GM19467 (cell line): ENCODE data around the gene TCEANC2.
"Not testable (repeated sequence)": the region's sequence is repeated elsewhere in the genome, so short reads cannot be mapped to it uniquely, and the experiment has no call there.

Experiments used
- ATAC-seq: cut with Tn5 transposase; IDR thresholded peaks from one replicate; pipeline ENCODE4 v1.9.1; 2021; ENCODE audit warnings: mild to moderate bottlenecking, moderate library complexity; ENCODE audit not compliant: unreplicated experiment

Gene TCEANC2

DNA sequence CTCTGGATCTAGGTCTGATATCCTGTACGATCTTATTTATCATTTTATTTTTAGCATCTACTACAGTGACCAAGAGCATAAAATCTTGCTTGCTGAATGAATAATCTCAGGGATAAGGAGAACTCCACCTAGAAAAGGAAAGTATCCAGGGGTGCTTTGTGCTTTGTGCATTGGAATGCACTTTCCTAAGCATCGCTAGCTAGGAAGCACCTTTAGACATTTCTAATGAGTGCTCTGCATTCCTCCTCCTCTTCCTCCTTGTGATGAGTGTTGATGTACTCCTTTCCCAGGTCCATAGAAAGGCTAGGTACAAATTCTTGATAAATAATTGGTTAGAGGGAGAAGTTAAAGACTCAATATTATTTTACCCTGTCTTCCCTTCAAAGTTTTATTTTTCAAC lies 31.4 kb downstream of the TCEANC2 start:
- ATAC-seq, result no peak

DNA sequence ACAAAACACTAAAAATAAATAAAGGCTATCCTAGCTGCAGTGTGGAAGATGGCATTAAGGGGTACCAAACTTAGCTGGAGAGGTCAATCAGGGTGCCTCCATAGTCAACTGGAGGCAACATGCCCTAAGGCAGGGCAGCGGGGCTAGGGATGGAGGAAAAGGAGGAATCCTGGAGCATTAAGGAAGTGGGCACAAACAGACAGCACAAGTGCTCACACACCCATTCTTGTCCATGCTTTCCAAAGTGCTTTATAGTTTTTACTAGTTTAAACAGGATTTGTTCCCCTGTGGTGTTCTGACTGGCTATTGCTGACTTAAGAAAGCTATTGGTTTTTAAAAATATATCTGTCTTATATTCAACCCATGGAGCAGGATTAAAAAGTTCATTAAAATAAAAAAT lies 33.3 kb downstream of the TCEANC2 start:
- no peak for ATAC-seq

DNA sequence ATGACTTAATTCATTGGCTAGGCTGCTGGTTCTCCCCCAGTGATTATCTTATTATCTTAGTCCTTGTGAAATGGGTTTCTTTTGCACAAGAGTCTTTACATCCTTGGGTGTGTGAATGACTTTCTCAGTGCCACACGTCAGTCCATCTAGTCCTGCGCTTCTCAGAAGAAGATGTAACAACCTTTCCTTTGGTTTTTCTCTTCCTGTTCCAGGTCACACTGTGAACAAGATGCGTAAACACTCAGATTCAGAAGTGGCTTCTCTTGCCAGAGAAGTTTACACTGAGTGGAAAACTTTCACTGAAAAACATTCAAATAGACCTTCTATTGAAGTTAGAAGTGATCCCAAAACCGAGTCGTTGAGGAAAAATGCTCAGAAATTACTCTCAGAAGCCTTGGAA lies 35.0 kb downstream of the TCEANC2 start:
- no peak for ATAC-seq

DNA sequence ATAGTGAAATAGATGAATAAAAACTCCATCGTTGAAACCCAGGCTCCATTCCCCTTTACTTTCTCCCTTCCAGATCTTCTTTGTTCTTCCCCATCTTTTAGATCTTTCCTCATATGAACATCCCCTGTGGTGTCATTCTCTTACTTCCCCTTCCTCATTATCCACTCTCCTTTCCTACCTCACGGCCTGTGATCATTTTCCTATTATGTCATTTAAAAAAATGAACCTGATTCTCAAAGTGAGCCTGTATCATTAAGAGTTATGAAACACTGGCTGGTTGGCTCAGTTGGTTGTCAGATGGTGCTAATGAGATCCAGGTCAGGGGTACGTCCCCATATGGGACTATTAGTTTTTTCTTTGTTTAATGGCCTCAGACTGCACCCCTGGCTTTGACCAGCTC lies 38.3 kb downstream of the TCEANC2 start:
- no peak for ATAC-seq

DNA sequence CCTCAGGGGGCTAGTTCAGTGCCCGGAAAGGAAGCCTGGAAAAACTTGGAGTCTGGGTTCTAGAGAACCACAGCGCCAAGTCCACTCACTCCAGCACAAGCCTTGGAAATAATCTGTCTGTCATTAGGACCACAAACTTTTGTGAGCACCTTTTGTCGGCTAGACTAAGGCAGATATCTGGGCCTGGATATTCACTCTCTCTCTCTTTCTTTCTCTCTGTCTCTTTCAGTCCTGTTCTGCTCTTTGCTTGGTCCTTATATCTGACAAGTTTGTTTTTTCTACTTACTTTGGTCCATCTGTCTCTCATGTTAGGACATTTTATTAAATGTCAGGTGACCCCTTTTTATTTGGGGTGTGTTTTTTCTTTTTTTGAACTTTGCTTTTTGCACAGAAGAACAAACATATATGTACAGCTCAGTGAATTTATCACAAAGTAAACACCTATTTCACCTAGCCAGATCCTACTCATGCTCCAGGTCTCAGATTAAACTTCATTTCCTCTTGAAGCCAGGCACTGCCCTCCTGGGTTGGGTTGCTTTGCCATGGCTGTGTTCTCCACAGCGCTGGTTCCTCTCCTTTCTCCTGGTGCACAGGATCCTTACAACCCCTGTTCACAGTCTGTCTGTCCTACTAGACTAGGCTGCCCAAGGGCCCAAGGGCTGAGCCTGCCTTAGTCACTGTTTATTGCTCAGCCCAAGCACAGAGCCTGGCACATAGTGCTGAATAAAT lies 40.8 kb downstream of the TCEANC2 start:
- no peak for ATAC-seq

DNA sequence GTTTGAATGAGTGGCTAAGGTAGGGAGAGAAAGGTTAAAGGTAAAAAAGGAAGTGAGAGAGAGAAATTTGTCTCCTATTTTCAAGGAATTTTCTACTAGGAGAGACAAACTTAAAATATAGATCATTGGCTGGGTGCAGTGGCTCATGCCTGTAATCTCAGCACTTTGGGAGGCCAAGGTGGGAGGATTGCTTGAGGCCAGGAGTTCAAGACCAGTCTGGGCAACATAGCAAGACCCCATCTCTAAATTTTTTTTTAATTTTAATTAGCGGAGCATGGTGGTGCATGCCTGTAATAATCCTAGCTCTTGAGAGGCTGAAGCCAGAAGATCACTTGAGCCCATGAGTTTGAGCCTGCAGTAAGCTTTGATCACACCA lies 41.3 kb downstream of the TCEANC2 start:
- not testable (repeated sequence) for ATAC-seq

DNA sequence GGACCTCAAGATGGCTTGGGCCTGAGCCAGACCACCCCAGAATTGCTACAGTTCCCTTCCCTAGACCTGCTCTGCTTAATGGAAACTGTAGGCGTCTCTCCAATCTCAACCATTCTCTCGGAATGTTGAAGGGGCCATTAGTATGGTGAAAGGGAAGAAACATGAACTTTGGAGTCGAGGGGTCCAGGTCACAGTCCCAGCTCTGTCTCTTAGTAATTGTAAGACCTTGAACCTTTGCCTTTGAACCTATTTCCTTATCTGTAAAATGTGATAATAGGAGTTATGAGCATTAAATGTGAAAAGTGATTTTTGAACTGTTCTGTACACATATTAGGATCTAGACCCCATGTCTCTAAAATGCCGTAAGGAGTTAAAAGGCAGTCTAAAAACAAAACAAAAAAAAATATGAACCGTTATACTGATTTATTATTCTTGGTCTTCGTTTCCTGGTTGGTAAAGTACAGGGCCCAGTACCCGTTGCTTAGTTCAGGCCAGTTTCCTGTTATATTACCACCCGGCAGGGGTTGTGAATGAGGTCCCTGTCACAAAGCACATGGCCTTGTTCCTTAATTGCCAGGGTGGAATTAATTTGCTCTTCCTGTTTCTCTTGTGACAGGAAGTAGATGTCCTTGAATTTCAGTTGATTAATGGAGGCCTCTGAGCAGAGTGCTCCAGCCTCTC lies 42.3 kb downstream of the TCEANC2 start:
- ATAC-seq, result no peak

DNA sequence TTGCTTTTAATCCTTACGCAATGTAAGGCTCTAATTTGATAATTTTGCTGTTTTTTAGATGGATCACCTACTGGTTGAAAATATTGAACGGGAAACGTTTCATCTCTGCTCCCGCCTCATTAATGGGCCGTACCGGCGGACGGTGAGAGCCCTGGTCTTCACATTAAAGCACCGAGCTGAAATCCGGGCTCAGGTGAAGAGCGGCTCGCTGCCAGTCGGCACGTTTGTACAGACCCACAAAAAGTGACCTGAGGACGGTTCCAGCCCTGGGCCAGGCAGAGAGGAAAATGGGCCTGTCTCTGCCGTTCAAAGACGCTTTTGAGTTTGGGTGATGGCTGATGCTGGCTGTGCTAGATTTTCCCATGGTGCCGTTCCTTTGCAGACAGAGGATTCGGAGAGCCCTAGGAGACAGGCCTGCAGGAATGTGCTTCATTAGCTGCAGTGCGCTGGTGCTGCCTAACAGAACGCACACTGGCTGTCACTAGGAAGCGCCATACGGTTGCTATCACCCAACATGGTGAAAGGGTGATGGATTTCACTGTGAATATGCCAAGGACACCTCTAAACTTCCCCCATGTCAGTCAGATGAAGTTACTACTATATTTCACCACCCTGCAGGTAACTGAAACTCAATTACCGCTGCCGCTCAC lies 42.9 kb downstream of the TCEANC2 start:
- ATAC-seq, result no peak

DNA sequence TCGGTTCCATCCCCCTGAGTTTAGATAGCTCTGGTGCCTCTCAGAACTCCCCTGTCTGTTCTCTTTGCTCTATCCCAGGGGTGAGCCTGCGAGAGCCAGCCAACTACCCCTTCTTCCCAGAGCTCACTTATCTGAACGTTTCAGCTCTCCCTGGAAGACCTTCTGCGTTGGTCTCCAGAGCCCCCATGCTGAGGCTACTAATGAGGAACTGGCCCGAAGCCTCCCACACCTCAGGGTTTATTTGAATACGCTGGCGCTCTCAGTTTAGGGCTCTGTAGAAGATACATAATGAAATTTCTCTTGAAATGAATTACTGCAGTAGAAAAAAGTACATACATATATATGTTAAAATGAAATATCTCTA lies 43.5 kb downstream of the TCEANC2 start:
- no peak for ATAC-seq

DNA sequence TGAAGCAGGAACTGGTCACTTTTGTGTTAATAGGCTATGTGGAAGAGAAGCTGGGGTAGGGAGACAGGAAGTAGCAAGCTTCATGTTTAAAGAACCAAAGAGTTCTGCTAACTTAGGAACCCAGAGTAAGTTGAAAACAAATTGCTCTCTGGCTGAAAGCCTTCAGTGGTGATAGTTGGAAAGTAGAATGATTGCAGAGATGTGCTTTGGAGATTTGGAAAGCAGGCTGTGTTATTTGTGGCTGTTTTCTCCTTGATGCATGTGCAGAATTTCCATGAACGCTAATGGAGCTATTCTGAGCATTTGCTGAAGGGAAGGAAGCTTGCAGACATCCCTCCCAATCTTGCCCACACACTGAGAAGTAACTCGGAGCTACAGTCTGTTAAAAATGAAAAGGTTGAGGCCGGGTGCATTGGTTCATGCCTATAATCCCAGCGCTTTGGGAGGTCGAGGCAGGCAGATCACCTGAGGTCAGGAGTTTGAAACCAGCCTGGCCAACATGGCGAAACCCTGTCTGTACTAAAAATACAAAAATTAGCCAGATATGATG lies 45.7 kb downstream of the TCEANC2 start:
- no peak for ATAC-seq

DNA sequence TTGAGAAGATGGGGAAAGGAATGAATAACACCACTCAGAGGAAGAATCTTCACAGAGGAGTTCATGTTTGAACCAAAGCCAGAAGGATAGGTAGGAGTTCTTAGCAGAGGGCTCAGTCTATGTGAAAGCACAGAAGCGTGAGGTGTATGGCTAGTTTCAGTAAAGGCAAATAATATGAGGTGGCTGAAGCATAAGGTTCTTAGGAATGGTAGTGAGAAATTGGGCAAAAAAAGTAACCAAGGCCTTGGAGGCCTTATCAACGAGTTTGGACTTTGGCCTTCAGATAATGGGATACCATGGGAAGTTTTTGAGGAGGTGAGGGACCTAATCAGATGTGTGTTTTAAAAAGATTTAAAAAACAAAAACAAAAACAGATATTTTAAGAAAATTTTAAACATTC lies 47.1 kb downstream of the TCEANC2 start:
- no peak for ATAC-seq

DNA sequence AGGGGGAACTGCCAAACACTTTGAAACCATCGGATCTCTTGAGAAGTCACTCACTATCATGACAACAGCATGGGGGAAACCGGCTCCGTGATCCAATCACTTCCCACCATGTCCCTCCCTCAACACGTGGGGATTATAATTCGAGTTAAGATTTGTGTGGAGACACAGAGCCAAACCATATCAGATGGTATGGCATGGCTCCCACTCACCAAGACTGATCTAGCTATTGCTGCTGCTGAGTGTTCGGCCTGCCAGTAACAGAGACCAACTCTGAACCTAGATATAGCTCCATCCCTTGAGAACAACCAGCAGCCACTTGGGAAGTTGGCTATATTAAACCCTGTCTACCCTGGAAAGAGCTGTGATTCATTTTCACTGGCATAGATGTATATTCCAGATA lies 50.0 kb downstream of the TCEANC2 start:
- ATAC-seq, result no peak

DNA sequence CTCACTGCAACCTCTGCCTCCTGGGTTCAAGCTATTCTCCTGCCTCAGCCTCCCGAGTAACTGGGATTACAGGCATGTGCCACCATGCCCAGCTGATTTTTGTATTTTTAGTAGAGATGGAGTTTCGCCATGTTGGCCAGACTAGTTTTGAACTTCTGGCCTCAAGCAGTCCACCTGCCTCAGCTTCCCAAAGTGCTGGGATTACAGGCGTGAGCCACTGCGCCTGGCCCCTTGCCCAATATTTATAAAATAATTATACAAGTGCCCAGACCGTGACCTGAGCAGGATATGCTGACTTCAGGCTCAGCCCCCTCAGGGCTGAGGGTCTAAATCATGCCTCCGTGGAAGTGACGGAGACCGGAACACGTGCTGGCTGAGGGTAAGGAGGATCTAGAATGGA lies 51.2 kb downstream of the TCEANC2 start:
- ATAC-seq, result not testable (repeated sequence)

DNA sequence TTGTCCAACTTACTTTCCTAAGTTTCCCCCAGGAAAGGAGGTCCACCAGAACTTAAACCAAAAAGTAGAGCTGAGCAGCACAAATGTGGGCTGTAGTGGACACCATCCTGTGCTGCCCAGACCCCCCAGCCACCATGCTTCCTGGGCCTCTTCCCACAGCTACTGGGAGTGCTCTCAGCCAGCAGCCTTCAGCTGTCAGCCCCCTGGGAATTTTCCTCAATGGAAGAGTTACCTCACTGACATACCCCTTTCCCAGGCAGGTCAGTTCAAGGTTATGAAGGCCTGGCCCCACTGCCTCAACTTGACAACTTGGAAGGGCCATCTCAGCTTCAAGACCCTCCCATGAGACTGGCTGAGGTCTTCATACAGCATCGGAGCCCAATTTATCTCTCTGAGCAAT lies 51.7 kb downstream of the TCEANC2 start:
- no peak for ATAC-seq

DNA sequence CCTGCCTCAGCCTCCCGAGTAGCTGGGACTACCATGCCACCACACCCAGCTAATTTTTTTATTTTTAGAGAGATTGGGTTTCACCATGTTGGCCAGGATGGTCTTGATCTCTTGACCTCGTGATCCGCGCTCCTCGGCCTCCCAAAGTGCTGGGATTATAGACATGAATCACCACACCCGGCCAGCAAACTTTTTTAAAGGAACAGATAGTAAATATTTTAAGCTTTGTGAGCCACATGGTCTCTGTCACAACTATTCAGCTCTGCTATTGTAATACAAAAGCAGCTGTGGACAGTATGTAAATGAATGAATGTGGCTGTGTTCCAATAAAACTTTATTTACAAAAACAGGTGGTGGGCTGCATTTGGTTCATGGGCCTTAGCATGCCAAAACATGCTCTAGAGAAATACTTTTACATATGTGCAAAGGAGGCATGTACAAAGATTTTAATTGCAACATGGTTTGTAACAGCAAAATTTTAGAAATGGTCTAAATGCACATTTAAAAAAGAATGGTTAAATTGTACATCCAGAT lies 52.4 kb downstream of the TCEANC2 start:
- ATAC-seq, result no peak

DNA sequence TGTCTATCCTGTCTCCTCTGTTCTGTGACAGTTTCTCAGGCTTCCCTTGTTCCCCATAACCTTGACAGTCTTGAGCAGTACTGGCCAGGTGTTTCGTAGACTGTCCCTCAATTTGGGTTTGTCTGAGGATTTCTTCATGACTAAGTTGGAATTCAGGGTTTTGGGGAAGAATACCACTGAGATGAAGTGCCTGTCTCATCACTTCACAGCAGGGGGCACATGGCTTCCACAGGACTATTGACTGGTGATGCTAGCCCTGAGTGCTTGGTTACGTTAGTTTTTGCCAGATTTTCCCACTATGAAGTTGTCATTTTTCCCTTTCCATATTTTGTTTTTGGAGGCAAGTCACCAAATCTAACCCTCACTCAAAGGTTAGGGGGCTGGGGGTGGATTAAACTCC lies 53.7 kb downstream of the TCEANC2 start:
- ATAC-seq, result no peak

DNA sequence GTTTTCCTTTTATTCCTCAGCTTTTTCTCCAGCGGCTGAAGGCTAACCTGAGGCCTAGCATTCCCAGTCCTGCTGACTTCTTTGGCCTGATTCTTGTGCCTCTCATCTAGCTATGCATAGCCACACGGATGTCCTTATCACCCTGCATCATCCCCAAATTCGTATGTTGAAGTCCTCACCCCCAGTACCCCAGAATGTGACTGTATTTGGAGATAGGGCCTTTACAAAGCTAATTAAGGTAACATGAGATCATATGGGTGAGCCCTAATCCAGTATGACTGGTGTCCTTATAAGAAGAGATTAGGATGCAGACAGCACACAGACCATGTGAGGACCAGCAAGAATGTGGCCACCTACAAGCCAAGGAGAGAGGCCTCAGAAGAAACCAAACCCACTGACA lies 54.7 kb downstream of the TCEANC2 start:
- no peak for ATAC-seq

DNA sequence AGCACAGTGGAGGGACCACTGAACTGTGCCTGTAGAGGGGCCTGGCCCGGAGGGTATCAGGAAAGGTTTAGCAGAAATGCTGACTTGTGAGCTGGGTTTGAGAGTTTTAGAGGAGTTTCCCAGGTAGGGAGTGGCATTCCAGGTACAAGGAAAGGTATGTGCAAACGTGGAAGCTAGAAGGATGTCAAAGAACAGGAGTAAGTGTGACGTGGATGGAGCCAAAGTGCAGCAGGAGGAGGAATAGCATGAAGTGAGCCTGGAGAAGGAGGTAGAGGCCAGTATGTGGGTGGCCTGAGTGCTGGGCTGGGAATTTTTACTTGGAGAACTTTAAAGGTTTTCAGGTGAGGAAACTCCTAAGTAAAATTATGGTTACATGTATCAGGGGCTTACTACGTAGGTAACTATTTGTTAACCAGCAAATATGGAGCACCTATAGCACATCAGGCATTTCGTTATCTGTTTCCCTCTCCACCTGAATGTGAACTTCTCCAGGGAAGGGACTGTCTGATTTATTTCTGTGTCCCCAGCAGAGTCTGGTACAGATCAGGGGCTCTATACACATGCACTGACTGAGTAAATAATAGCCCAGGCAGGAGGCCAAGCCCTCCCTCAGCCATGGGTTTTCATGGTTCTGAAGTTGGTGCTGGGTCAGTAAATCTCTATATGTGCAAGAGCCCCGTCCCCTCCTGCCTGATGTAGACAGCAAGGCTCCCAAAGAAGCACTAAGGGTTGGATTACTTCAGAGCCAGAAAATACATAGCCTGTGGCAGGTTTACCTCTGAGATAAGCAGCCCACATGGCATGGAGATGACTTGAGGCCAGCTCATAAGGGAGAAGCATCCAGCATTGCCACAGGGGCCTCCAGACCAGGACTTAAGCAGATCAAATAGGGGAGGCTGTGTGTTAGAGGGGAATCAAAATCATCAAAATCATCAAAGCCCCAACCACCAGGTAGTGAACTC lies 56.0 kb downstream of the TCEANC2 start:
- no peak for ATAC-seq

DNA sequence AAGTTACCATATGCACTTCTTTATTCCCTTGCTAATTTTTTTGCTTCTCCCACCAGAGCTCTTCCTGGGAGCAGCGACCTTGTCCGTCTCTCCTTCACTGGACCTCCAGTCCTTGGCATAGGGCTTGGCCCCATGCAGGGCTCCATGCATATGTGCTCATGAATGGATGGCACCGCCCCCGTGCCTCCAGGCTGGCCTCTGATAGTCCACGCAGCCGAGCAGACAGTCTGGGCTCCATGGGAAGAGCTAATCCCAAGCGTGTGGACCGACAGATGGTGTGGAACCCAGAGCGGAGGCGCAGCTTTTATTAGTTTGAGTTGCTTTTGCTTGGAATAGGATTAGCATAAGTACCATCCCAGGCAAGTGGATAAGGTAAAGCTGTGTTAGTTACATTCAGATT lies 57.6 kb downstream of the TCEANC2 start:
- ATAC-seq, result no peak

DNA sequence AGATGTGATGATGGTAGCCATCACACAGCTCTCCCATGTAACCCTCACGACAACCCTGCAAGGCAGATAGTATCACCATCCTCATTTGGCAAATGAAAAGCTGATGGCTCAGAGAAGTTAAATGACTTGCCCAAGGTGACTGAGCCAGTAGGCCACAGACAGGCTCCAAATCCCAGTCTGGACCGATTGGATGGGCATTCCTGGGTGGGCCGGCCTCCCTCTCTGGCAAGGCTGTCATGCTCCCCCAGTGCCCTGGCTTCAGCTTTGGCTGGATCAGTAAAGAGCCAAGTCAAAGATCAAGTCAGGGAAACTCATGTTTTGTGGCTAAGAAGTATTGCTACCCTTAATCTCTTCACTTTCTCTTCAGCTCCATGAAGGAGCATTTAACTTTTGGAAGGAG lies 58.2 kb downstream of the TCEANC2 start:
- ATAC-seq, result no peak

DNA sequence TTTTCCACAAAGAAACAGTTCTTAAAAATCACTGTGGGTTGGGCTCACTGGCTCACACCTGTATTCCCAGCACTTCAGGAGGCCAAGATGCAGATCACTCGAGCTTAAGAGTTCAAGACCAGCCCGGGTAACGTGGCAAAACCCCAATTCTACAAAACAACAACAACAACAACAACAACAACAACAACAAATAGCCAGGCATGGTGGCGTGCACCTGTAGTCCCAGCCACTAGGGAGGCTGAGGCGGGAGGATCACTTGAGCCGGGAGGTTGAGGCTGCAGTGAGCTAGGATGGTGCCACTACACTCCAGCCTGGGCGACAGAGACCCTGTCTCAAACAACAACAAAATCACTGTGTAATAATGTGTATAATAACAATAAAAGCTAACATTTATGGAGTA lies 58.6 kb downstream of the TCEANC2 start:
- no peak for ATAC-seq
